A673 (cell line): ENCODE measurements around the gene MPP4. TPM values are rescaled to one million over a fixed set of nuclear protein-coding genes. Genes with fewer than 3 reads are reported as not detected.

ENCODE experiments used
- BruUV-seq: library from RNA; stranded (reverse); fragments of 400-500 nt; replicated peaks from 2 replicates; lab custom pipeline; 2021; lab: Mats Ljungman, UMichigan
- CTCF ChIA-PET: fragments of 300-600 bp; sonication (Branson Sonifier 250); formaldehyde crosslinking; loops from one replicate; lab custom pipeline; 2022; ENCODE audit warnings: antibody characterized with exemption; lab: Charles Lee
- POLR2A ChIA-PET: fragments of 300-600 bp; sonication (Branson Sonifier 250); formaldehyde crosslinking; loops from one replicate; lab custom pipeline; 2022; ENCODE audit warnings: antibody characterized with exemption; ENCODE audit not compliant: low non-redundant PET; lab: Charles Lee
- DNase-seq: peaks from one replicate; pipeline ENCODE4 v3.0.0-alpha.2; 2015; ENCODE audit warnings: low spot score
- H3K27ac ChIP-seq: fragments of 200-600 bp; sonication (generic); 2 replicates; pipeline ENCODE4 v1.5.1; 2016; ENCODE audit warnings: mixed run types, low read depth, mild to moderate bottlenecking, mixed read lengths, antibody characterized with exemption, low read length; ENCODE audit not compliant: poor library complexity, severe bottlenecking
- H3K27me3 ChIP-seq: fragments of 200-600 bp; sonication (generic); replicated peaks from 2 replicates; pipeline ENCODE4 v1.6.1; 2017; ENCODE audit warnings: mixed run types, low read depth, mild to moderate bottlenecking, mixed read lengths, antibody characterized with exemption, low read length; ENCODE audit not compliant: insufficient read depth, poor library complexity
- H3K36me3 ChIP-seq: fragments of 200-600 bp; sonication (generic); 2 replicates; pipeline ENCODE4 v1.6.1; 2016; ENCODE audit warnings: mixed run types, mild to moderate bottlenecking, mixed read lengths, antibody characterized with exemption, low read length; ENCODE audit not compliant: insufficient read depth, poor library complexity, severe bottlenecking
- H3K4me1 ChIP-seq: fragments of 200-600 bp; sonication (generic); 2 replicates; pipeline ENCODE4 v1.6.1; 2017; ENCODE audit warnings: mixed run types, mild to moderate bottlenecking, mixed read lengths, antibody characterized with exemption, low read length; ENCODE audit not compliant: insufficient read depth, poor library complexity, severe bottlenecking
- H3K4me3 ChIP-seq: fragments of 200-600 bp; sonication (generic); 2 replicates; pipeline ENCODE4 v1.5.1; 2016; ENCODE audit warnings: low read depth, mixed run types, mild to moderate bottlenecking, mixed read lengths, low read length; ENCODE audit not compliant: poor library complexity, severe bottlenecking
- H3K9me3 ChIP-seq: fragments of 200-600 bp; sonication (generic); 2 replicates; pipeline ENCODE4 v1.6.1; 2016; ENCODE audit warnings: mixed run types, low read depth, mild to moderate bottlenecking, mixed read lengths, antibody characterized with exemption, low read length; ENCODE audit not compliant: poor library complexity, severe bottlenecking
- EZH2 ChIP-seq: fragments of 200-600 bp; sonication (generic); IDR thresholded peaks from 2 replicates; pipeline ENCODE4 v1.6.1; 2017; ENCODE audit warnings: borderline replicate concordance, low read depth, mild to moderate bottlenecking, mixed read lengths, antibody characterized with exemption, low read length; ENCODE audit not compliant: poor library complexity, severe bottlenecking
- intact Hi-C: fragments of 100-400 bp; cut with micrococcal nuclease; formaldehyde crosslinking; loops from one replicate; pipeline ENCODE4 v1.10.0; 2022; ENCODE audit not compliant: unreplicated experiment
- total RNA-seq: library from RNA; stranded (reverse); gene quantifications from 2 replicates; pipeline ENCODE4 v1.2.3, GENCODE V29; 2021
- TF ChIP-seq, protein P1 (sequence below): fragments of 300-800, 200-600 bp; sonication (generic); conservative IDR thresholded peaks from 2 replicates; pipeline ENCODE4 v1.5.1; 2017; ENCODE audit warnings: low read depth, mild to moderate bottlenecking, antibody characterized with exemption, low read length, moderate library complexity, mixed read lengths

The MPP4 gene
- total RNA-seq, 1 experiment from 2014 or later = 1.6 TPM

DNA sequence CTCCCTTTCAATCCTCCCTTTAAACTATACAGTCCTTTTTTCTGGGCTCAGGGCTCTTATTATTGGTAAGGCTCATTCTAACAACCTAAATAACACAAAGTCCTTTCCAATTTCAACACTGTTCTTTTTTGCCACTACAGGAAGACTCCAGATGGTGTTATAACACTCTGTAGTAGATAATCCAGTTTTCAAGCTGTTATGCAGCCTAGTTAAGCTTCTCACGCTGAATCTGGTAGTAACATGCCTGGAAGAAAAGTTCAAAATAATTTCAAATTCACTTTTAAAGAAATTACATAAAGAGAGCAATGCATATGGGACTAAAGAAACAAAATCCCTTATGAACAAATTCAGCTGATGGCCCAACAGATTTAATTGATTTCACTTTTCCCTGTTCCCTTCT lies 3.2 kb upstream of the MPP4 start:
- DNase-seq = no peak
- peaks cover 56% of the 10 kb centered on the region for H3K4me1 ChIP-seq
- TF ChIP-seq, protein P1, sequence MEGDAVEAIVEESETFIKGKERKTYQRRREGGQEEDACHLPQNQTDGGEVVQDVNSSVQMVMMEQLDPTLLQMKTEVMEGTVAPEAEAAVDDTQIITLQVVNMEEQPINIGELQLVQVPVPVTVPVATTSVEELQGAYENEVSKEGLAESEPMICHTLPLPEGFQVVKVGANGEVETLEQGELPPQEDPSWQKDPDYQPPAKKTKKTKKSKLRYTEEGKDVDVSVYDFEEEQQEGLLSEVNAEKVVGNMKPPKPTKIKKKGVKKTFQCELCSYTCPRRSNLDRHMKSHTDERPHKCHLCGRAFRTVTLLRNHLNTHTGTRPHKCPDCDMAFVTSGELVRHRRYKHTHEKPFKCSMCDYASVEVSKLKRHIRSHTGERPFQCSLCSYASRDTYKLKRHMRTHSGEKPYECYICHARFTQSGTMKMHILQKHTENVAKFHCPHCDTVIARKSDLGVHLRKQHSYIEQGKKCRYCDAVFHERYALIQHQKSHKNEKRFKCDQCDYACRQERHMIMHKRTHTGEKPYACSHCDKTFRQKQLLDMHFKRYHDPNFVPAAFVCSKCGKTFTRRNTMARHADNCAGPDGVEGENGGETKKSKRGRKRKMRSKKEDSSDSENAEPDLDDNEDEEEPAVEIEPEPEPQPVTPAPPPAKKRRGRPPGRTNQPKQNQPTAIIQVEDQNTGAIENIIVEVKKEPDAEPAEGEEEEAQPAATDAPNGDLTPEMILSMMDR = no peak
- no peak for TF ChIP-seq EZH2
- BruUV-seq = no TSS peak
- no peaks in the 10 kb centered on the region for H3K27me3 ChIP-seq
- CTCF ChIA-PET = no interaction called here
- POLR2A ChIA-PET = no interaction called here
- no peak overlapping the region for H3K27ac ChIP-seq
- no peaks in the 10 kb centered on the region for H3K9me3 ChIP-seq
- intact Hi-C loops = no loop called here
- H3K4me3 ChIP-seq = no peak overlapping the region
- H3K36me3 ChIP-seq = peaks cover 41% of the 10 kb centered on the region

DNA sequence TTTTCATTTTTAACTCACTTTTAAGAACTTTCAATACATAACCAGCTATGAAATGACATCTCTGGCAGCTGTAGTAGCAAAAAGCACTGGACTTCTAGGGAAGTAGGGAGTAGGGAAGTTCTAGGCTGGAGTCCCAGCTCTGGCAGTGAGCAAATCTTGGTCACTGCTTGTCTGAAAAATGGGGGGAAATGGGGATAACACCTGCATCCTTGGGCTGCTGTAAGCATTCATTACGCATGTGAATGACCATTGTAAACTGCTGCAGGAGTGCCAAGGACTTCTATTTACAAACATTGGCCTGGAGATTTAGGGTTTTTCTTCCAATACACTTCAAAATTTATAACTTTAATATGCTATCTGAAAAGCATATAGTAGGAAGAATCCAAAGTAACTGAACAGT lies 972 bp upstream of the MPP4 start:
- POLR2A ChIA-PET = no interaction called here
- H3K36me3 ChIP-seq = peaks cover 32% of the 10 kb centered on the region
- DNase-seq = no peak
- H3K27ac ChIP-seq = peak overlapping the region; percentile 67
- H3K9me3 ChIP-seq = no peaks in the 10 kb centered on the region
- H3K4me1 ChIP-seq = peaks cover 66% of the 10 kb centered on the region
- CTCF ChIA-PET = no interaction called here
- H3K4me3 ChIP-seq = no peak overlapping the region
- H3K27me3 ChIP-seq = no peaks in the 10 kb centered on the region
- BruUV-seq = no TSS peak
- TF ChIP-seq EZH2 = no peak
- TF ChIP-seq, protein P1 = no peak
- intact Hi-C loops = no loop called here

DNA sequence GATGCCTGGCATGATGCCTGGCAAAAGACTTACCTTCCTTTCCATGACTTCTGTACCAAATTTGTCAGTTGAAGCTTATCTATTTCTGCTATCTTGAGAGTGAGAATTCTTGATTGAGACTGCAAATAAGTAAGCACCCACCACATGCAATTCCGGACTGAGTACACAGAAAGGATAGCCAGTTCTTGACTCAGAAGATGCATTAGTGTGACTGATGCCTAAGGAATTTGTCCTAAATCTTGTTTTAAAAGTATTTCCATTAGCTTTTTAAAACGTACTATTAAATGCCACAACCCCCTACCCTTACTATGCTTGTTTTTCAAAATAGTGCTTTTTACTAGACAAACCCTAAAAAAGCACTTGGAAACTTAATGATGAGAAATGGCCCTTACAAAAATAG lies 545 bp downstream of the MPP4 start:
- TF ChIP-seq, protein P1 = no peak
- no peak for TF ChIP-seq EZH2
- Histone ChIP-seq H3K9me3 (no peaks in the 10 kb centered on the region), H3K4me3 (no peak overlapping the region), H3K27ac (peak overlapping the region; percentile 67), H3K27me3 (no peaks in the 10 kb centered on the region), H3K36me3 (peaks cover 18% of the 10 kb centered on the region), H3K4me1 (peaks cover 66% of the 10 kb centered on the region)
- peak; percentile 42 for DNase-seq
- BruUV-seq = no TSS peak
- intact Hi-C loops = no loop called here
- POLR2A ChIA-PET = no interaction called here
- CTCF ChIA-PET = interaction anchor here (0.5 to 0.6 kb wide), 2 partner anchors 13 to 362 kb away, joined by 3 to 7 read pairs; no protein-coding TSS in a partner anchor
